ENCODE data around the gene SULF2.

The SULF2 gene

DNA sequence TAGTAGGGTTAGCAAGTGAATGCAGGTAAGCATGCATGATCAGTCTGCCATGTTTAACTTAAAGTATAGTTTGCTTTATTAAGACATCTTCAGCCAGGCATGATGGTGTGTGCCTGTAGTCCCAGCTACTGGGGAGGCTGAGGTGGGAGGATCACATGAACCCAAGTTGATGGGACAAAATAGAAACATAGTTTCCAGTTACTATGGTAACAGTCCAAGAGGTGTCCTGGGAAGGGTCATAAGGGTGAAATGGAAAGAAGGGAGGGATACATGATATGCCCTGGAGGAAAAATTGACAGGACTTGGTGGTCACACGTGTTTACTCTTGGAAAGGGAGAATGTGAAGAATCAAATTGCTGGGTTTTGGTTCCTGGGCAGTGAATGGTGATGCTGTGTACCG is 139.6 kb downstream of the SULF2 start:
- no peaks in the 10 kb centered on the region for H3K9me2 ChIP-seq (replicated peaks; ENCODE audit: low read depth, low read length)
- no peaks in the 10 kb centered on the region for H3K27me3 ChIP-seq (ENCODE audit: insufficient read depth, low read length, poor library complexity, severe bottlenecking)
- no peaks in the 10 kb centered on the region for H3K4me1 ChIP-seq (ENCODE audit: insufficient read depth, low read length, poor library complexity, severe bottlenecking)
- no peak overlapping the region for H3K4me2 ChIP-seq (ENCODE audit: low read depth, low read length, poor library complexity, severe bottlenecking)
- H3K9ac ChIP-seq (ENCODE audit: low read depth, low read length, poor library complexity, severe bottlenecking): no peak overlapping the region
- no peak overlapping the region for H2AFZ ChIP-seq (ENCODE audit: low read length)
- no peaks in the 10 kb centered on the region for H4K20me1 ChIP-seq (ENCODE audit: insufficient read depth, low read length, poor library complexity, severe bottlenecking)
- TF ChIP-seq, protein P1, sequence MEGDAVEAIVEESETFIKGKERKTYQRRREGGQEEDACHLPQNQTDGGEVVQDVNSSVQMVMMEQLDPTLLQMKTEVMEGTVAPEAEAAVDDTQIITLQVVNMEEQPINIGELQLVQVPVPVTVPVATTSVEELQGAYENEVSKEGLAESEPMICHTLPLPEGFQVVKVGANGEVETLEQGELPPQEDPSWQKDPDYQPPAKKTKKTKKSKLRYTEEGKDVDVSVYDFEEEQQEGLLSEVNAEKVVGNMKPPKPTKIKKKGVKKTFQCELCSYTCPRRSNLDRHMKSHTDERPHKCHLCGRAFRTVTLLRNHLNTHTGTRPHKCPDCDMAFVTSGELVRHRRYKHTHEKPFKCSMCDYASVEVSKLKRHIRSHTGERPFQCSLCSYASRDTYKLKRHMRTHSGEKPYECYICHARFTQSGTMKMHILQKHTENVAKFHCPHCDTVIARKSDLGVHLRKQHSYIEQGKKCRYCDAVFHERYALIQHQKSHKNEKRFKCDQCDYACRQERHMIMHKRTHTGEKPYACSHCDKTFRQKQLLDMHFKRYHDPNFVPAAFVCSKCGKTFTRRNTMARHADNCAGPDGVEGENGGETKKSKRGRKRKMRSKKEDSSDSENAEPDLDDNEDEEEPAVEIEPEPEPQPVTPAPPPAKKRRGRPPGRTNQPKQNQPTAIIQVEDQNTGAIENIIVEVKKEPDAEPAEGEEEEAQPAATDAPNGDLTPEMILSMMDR (conservative IDR thresholded peaks at IDR 0.05; ENCODE audit: low read length): no peak
- TF ChIP-seq EZH2phosphoT487 (IDR thresholded peaks at IDR 0.05; ENCODE audit: borderline replicate concordance): no peak
- H3K36me3 ChIP-seq (ENCODE audit: insufficient read depth, low read length): peaks cover 32% of the 10 kb centered on the region; the same call in 1 of the 2 replicates
- no peak overlapping the region for H3K4me3 ChIP-seq (ENCODE audit: low read length, poor library complexity, severe bottlenecking)
- no peaks in the 10 kb centered on the region for H3K9me3 ChIP-seq (ENCODE audit: insufficient read depth, low read depth, low read length)
- H3F3A ChIP-seq (ENCODE audit: low read depth): no peaks in the 10 kb centered on the region
- H3K79me2 ChIP-seq (ENCODE audit: insufficient read depth, low read length): no peaks in the 10 kb centered on the region

- no peaks in the 10 kb centered on the region for H3K9me3 ChIP-seq (ENCODE audit: insufficient read depth, low read depth, low read length)
- no peaks in the 10 kb centered on the region for H3F3A ChIP-seq (ENCODE audit: low read depth)
- no peaks in the 10 kb centered on the region for H3K27me3 ChIP-seq (ENCODE audit: insufficient read depth, low read length, poor library complexity, severe bottlenecking)
- H3K4me3 ChIP-seq (ENCODE audit: low read length, poor library complexity, severe bottlenecking): no peak overlapping the region
- peaks cover 48% of the 10 kb centered on the region; the same call in 1 of the 2 replicates for H3K36me3 ChIP-seq (ENCODE audit: insufficient read depth, low read length)
- H2AFZ ChIP-seq (ENCODE audit: low read length): no peak overlapping the region
- no peaks in the 10 kb centered on the region for H3K9me2 ChIP-seq (replicated peaks; ENCODE audit: low read depth, low read length)
- no peak for TF ChIP-seq EZH2phosphoT487 (IDR thresholded peaks at IDR 0.05; ENCODE audit: borderline replicate concordance)
- TF ChIP-seq, protein P1 (conservative IDR thresholded peaks at IDR 0.05; ENCODE audit: low read length): no peak
- no peaks in the 10 kb centered on the region for H3K79me2 ChIP-seq (ENCODE audit: insufficient read depth, low read length)
- no peaks in the 10 kb centered on the region for H3K4me1 ChIP-seq (ENCODE audit: insufficient read depth, low read length, poor library complexity, severe bottlenecking)
- H4K20me1 ChIP-seq (ENCODE audit: insufficient read depth, low read length, poor library complexity, severe bottlenecking): no peaks in the 10 kb centered on the region
- H3K9ac ChIP-seq (ENCODE audit: low read depth, low read length, poor library complexity, severe bottlenecking): no peak overlapping the region
- H3K4me2 ChIP-seq (ENCODE audit: low read depth, low read length, poor library complexity, severe bottlenecking): no peak overlapping the region
Observed at GRCh38 chr20:47642624-47643023, 142.7 kb downstream of the SULF2 start.

GRCh38 chr20:47642118-47642517 is 143.2 kb downstream of the SULF2 start:
- H3K9me3 ChIP-seq (ENCODE audit: insufficient read depth, low read depth, low read length): no peaks in the 10 kb centered on the region
- no peaks in the 10 kb centered on the region for H3K27me3 ChIP-seq (ENCODE audit: insufficient read depth, low read length, poor library complexity, severe bottlenecking)
- no peaks in the 10 kb centered on the region for H4K20me1 ChIP-seq (ENCODE audit: insufficient read depth, low read length, poor library complexity, severe bottlenecking)
- H3K4me3 ChIP-seq (ENCODE audit: low read length, poor library complexity, severe bottlenecking): no peak overlapping the region
- TF ChIP-seq, protein P1 (conservative IDR thresholded peaks at IDR 0.05; ENCODE audit: low read length): no peak
- no peak for TF ChIP-seq EZH2phosphoT487 (IDR thresholded peaks at IDR 0.05; ENCODE audit: borderline replicate concordance)
- no peaks in the 10 kb centered on the region for H3K9me2 ChIP-seq (replicated peaks; ENCODE audit: low read depth, low read length)
- H3F3A ChIP-seq (ENCODE audit: low read depth): no peaks in the 10 kb centered on the region
- H2AFZ ChIP-seq (ENCODE audit: low read length): no peak overlapping the region
- H3K4me1 ChIP-seq (ENCODE audit: insufficient read depth, low read length, poor library complexity, severe bottlenecking): no peaks in the 10 kb centered on the region
- no peak overlapping the region for H3K9ac ChIP-seq (ENCODE audit: low read depth, low read length, poor library complexity, severe bottlenecking)
- no peak overlapping the region for H3K4me2 ChIP-seq (ENCODE audit: low read depth, low read length, poor library complexity, severe bottlenecking)
- no peaks in the 10 kb centered on the region for H3K79me2 ChIP-seq (ENCODE audit: insufficient read depth, low read length)
- H3K36me3 ChIP-seq (ENCODE audit: insufficient read depth, low read length): peaks cover 50% of the 10 kb centered on the region; the same call in 1 of the 2 replicates
